ENCODE data around the gene MYCN.

MYCN gene

GRCh38 chr2:15976354-15976753 is 36.0 kb downstream of the MYCN start:
- no peak for DNase-seq (ENCODE audit: low read depth)

- DNase-seq (ENCODE audit: low read depth): no peak
Observed at GRCh38 chr2:15979051-15979758, 38.9 kb downstream of the MYCN start.

GRCh38 chr2:15979759-15980604 is 39.6 kb downstream of the MYCN start:
- no peak for DNase-seq (ENCODE audit: low read depth)

- DNase-seq (ENCODE audit: low read depth): no peak
Observed at GRCh38 chr2:15980605-15981098, 40.3 kb downstream of the MYCN start.

GRCh38 chr2:15981646-15982045 is 41.3 kb downstream of the MYCN start:
- no peak for DNase-seq (ENCODE audit: low read depth)

- DNase-seq (ENCODE audit: low read depth): no peak
Observed at GRCh38 chr2:15982285-15983044, 42.1 kb downstream of the MYCN start.

GRCh38 chr2:15983496-15983895 is 43.1 kb downstream of the MYCN start:
- DNase-seq (ENCODE audit: low read depth): no peak

GRCh38 chr2:15984368-15985255 is 44.3 kb downstream of the MYCN start:
- DNase-seq (ENCODE audit: low read depth): no peak

- no peak for DNase-seq (ENCODE audit: low read depth)
Observed at GRCh38 chr2:15985531-15985930, 45.2 kb downstream of the MYCN start.

GRCh38 chr2:15986068-15986560 is 45.8 kb downstream of the MYCN start:
- no peak for DNase-seq (ENCODE audit: low read depth)

GRCh38 chr2:15986644-15987043 is 46.3 kb downstream of the MYCN start:
- DNase-seq (ENCODE audit: low read depth): no peak

GRCh38 chr2:15988733-15989132 is 48.4 kb downstream of the MYCN start:
- DNase-seq (ENCODE audit: low read depth): no peak

- DNase-seq (ENCODE audit: low read depth): no peak
Observed at GRCh38 chr2:15989559-15989958, 49.2 kb downstream of the MYCN start.

GRCh38 chr2:15990151-15991101 is 50.1 kb downstream of the MYCN start:
- DNase-seq (ENCODE audit: low read depth): no peak

- no peak for DNase-seq (ENCODE audit: low read depth)
Observed at GRCh38 chr2:15991231-15991630, 50.9 kb downstream of the MYCN start.

GRCh38 chr2:15992457-15993231 is 52.3 kb downstream of the MYCN start:
- no peak for DNase-seq (ENCODE audit: low read depth)

- DNase-seq (ENCODE audit: low read depth): no peak
Observed at GRCh38 chr2:15993232-15993610, 52.9 kb downstream of the MYCN start.

GRCh38 chr2:15993666-15994065 is 53.3 kb downstream of the MYCN start:
- no peak for DNase-seq (ENCODE audit: low read depth)

- no peak for DNase-seq (ENCODE audit: low read depth)
Observed at GRCh38 chr2:15995603-15996002, 55.3 kb downstream of the MYCN start.
